HCT116 (cell line): ENCODE data around the gene THBD. TPM values are rescaled to one million over a fixed set of nuclear protein-coding genes. Genes with fewer than 3 reads are reported as not detected.

Source experiments
- ATAC-seq: fragments of 200-7000 bp; cut with Tn5 transposase; 2 replicates; pipeline ENCODE4 v1.9.1; 2020; ENCODE audit warnings: mild to moderate bottlenecking, moderate library complexity
- BruUV-seq: library from RNA; stranded (reverse); fragments of 400-500 nt; replicated peaks from 2 replicates; lab custom pipeline; 2021; lab: Mats Ljungman, UMichigan
- CTCF ChIA-PET: fragments of 300-600 bp; sonication (Branson Sonifier 250); formaldehyde crosslinking; loops from one replicate; lab custom pipeline; 2021; ENCODE audit warnings: antibody characterized with exemption; lab: Charles Lee
- POLR2A ChIA-PET: fragments of 300-600, 350-600 bp; sonication (Branson Sonifier 250); formaldehyde crosslinking; loops from one replicate; lab custom pipeline; 2021; ENCODE audit warnings: antibody characterized with exemption; lab: Charles Lee
- RAD21 ChIA-PET, 2 experiments: fragments of 300-600 bp; sonication (Branson Sonifier 250); formaldehyde crosslinking; loops; one replicate each; lab custom pipeline; 2023; ENCODE audit warnings: low total read pairs in 2 of 2; ENCODE audit not compliant: uncharacterized antibody in 2 of 2, unreplicated experiment in 2 of 2, low non-redundant PET in 1 of 2; lab: Charles Lee
- DNase-seq: peaks from one replicate; pipeline ENCODE4 v3.0.0-alpha.2; 2010; ENCODE audit warnings: low read depth, low spot score
- H2AFZ ChIP-seq: fragments of 200-600 bp; shearing (Covaris generic), sonication (generic); 2 replicates; pipeline ENCODE4 v1.6.1; 2017; ENCODE audit warnings: low read depth, mixed run types, mixed read lengths, antibody characterized with exemption, low read length; ENCODE audit not compliant: poor library complexity, severe bottlenecking
- H3K27ac ChIP-seq: 2 replicates; pipeline ENCODE4 v1.5.1; 2012; ENCODE audit warnings: low read depth, low read length
- H3K27me3 ChIP-seq: fragments of 200-600 bp; sonication (generic); 2 replicates; pipeline ENCODE4 v1.6.1; 2016; ENCODE audit warnings: mixed run types, low read length, mixed read lengths; ENCODE audit not compliant: insufficient read depth
- H3K36me3 ChIP-seq, 2 experiments: fragments of 200-500 bp in 1 of 2; fragments of 200-600 bp in 1 of 2; sonication (Bioruptor generic) in 1 of 2; sonication (generic) in 1 of 2; 2 replicates each; pipeline versions ENCODE4 v1.5.1 to v1.6.1; 2014 to 2016; ENCODE audit warnings: low read length in 2 of 2, inconsistent platforms in 1 of 2, mixed read lengths in 1 of 2, mixed run types in 1 of 2; ENCODE audit not compliant: insufficient read depth in 2 of 2, control insufficient read depth in 1 of 2
- H3K4me1 ChIP-seq, 2 experiments: fragments of 200-600 bp in 1 of 2; sonication (generic) in 1 of 2; 2 replicates each; pipeline versions ENCODE4 v1.5.1 to v1.6.1; 2012 to 2017; ENCODE audit warnings: low read length in 2 of 2, inconsistent platforms in 1 of 2, mild to moderate bottlenecking in 1 of 2, mixed read lengths in 1 of 2, mixed run types in 1 of 2, moderate library complexity in 1 of 2; ENCODE audit not compliant: insufficient read depth in 2 of 2, control insufficient read depth in 1 of 2
- H3K4me2 ChIP-seq: fragments of 200-600 bp; sonication (generic); 2 replicates; pipeline ENCODE4 v1.6.1; 2017; ENCODE audit warnings: mixed run types, low read length, mixed read lengths
- H3K4me3 ChIP-seq, 2 experiments: fragments of 200-600 bp in 1 of 2; sonication (generic) in 1 of 2; replicated peaks in 1 of 2; 2 replicates each; pipeline ENCODE4 v1.5.1; 2011 to 2016; ENCODE audit warnings: low read length in 2 of 2, control low read depth in 1 of 2, low read depth in 1 of 2, mild to moderate bottlenecking in 1 of 2, mixed read lengths in 1 of 2, mixed run types in 1 of 2
- H3K79me2 ChIP-seq: fragments of 200-600 bp; sonication (generic); 2 replicates; pipeline ENCODE4 v1.6.1; 2017; ENCODE audit warnings: mild to moderate bottlenecking, mixed run types, low read length, moderate library complexity, mixed read lengths; ENCODE audit not compliant: insufficient read depth
- H3K9ac ChIP-seq: fragments of 200-600 bp; sonication (generic); 2 replicates; pipeline ENCODE4 v1.6.1; 2016; ENCODE audit warnings: low read length, mixed read lengths
- H3K9me2 ChIP-seq: fragments of 200-600 bp; sonication (generic), shearing (Covaris generic); 2 replicates; pipeline ENCODE4 v1.6.1; 2017; ENCODE audit warnings: mixed run types, mild to moderate bottlenecking, moderate library complexity; ENCODE audit not compliant: insufficient read depth
- H3K9me3 ChIP-seq, 2 experiments: fragments of 200-500 bp in 1 of 2; fragments of 200-600 bp in 1 of 2; sonication (Bioruptor generic) in 1 of 2; sonication (generic) in 1 of 2; 2 replicates each; pipeline ENCODE4 v1.6.1; 2014 to 2017; ENCODE audit warnings: low read length in 2 of 2, mixed read lengths in 2 of 2, inconsistent platforms in 1 of 2, low read depth in 1 of 2, mild to moderate bottlenecking in 1 of 2, mixed run types in 1 of 2, moderate library complexity in 1 of 2; ENCODE audit not compliant: control insufficient read depth in 1 of 2, insufficient read depth in 1 of 2
- H4K20me1 ChIP-seq: fragments of 200-600 bp; sonication (generic), shearing (Covaris generic); 2 replicates; pipeline ENCODE4 v1.6.1; 2017; ENCODE audit warnings: mixed run types, mild to moderate bottlenecking, moderate library complexity; ENCODE audit not compliant: insufficient read depth
- CTCF ChIP-seq, 3 experiments: fragments of 200-600 bp in 1 of 3; sonication (generic) in 1 of 3; IDR thresholded peaks in 2 of 3; conservative IDR thresholded peaks in 1 of 3; 2 replicates each; pipeline ENCODE4 v1.5.1; 2012 to 2017; ENCODE audit warnings: low read depth in 2 of 3, low read length in 2 of 3, antibody characterized with exemption in 1 of 3, borderline replicate concordance in 1 of 3, control low read depth in 1 of 3, mild to moderate bottlenecking in 1 of 3, mixed read lengths in 1 of 3, mixed run types in 1 of 3, moderate library complexity in 1 of 3; ENCODE audit not compliant: insufficient read depth in 1 of 3
- ZBTB33 ChIP-seq: IDR thresholded peaks from 2 replicates; pipeline ENCODE4 v1.6.1; 2011; ENCODE audit warnings: mild to moderate bottlenecking, low read length, moderate library complexity; ENCODE audit not compliant: insufficient replicate concordance; ENCODE audit errors: extremely low read depth
- intact Hi-C: fragments of 100-400 bp; cut with micrococcal nuclease; formaldehyde crosslinking; loops from 2 replicates; pipeline ENCODE4 v1.10.0; 2022
- total RNA-seq: library from RNA; stranded (reverse); gene quantifications from one replicate; pipeline ENCODE4 v1.2.1, GENCODE V29; 2021; ENCODE audit not compliant: unreplicated experiment

The THBD gene
- total RNA-seq, 1 experiment from 2014 or later = 0.39 TPM

GRCh38 chr20:23074052-23074451, 24.6 kb upstream of the THBD start:
- intact Hi-C loops = no loop called here
- no peak overlapping the region for H3K27ac ChIP-seq

More at GRCh38 chr20:23074052-23074451, 24.6 kb upstream of the THBD start:
- BruUV-seq = no TSS peak
- Histone ChIP-seq H3K27me3 (no peaks in the 10 kb centered on the region; the same call in 1 of the 2 replicates), H3K9me2 (no peaks in the 10 kb centered on the region), H3K9ac (no peak overlapping the region), H3K9me3 (no peaks in the 10 kb centered on the region), H3K4me3 (no peak overlapping the region), H3K4me1 (no peaks in the 10 kb centered on the region), H3K36me3 (no peaks in the 10 kb centered on the region; a peak in 1 of 4 replicates), H2AFZ (no peak overlapping the region), H3K4me2 (no peak overlapping the region), H4K20me1 (no peaks in the 10 kb centered on the region), H3K79me2 (no peaks in the 10 kb centered on the region)
- no peak for DNase-seq
- POLR2A ChIA-PET = interaction anchor here (1.0 kb wide), 1 partner anchor 276 kb away, joined by 3 read pairs; the partner anchor contains the start of gene NXT1
- TF ChIP-seq ZBTB33 (no peak), CTCF (IDR thresholded peaks at IDR 0.05 in 2 of 3, conservative IDR thresholded peaks at IDR 0.05 in 1 of 3; ENCODE audit: borderline replicate concordance in 1 of 3, insufficient read depth in 1 of 3, low read depth in 2 of 3, low read length in 2 of 3) (0 out of 6 replicates have a peak, but pooled peaks of 1 of the 3 experiments have one; percentile 16)
- ATAC-seq = peak; percentile 62
- RAD21 ChIA-PET = no interaction called here
- CTCF ChIA-PET = no interaction called here
